GM23338 (cell line): ENCODE results near the gene LDHA. TPM values are rescaled to one million over a fixed set of nuclear protein-coding genes. Genes with fewer than 3 reads are reported as not detected.

Experiments
- ATAC-seq: fragments of 200-7000 bp; cut with Tn5 transposase; 3 replicates; pipeline ENCODE4 v1.9.1; 2020
- DNase-seq: peaks from one replicate; pipeline ENCODE4 v3.0.0-alpha.2; 2015; ENCODE audit warnings: low spot score
- H2AFZ ChIP-seq: fragments of 200-600 bp; sonication (generic); 2 replicates; pipeline ENCODE4 v1.8.0; 2016; ENCODE audit warnings: antibody characterized with exemption, mild to moderate bottlenecking, moderate library complexity
- H3F3A ChIP-seq: fragments of 200-600 bp; sonication (generic); replicated peaks from 2 replicates; pipeline ENCODE4 v1.8.0; 2017; ENCODE audit warnings: antibody characterized with exemption, mixed run types, low read depth
- H3K27ac ChIP-seq: fragments of 200-600 bp; sonication (generic); 2 replicates; pipeline ENCODE4 v1.6.1; 2016; ENCODE audit warnings: low read depth
- H3K27me3 ChIP-seq: fragments of 200-600 bp; sonication (generic); 2 replicates; pipeline ENCODE4 v1.8.0; 2016; ENCODE audit warnings: mild to moderate bottlenecking, mixed run types, moderate library complexity; ENCODE audit not compliant: insufficient read depth
- H3K36me3 ChIP-seq: fragments of 200-600 bp; sonication (generic); 2 replicates; pipeline ENCODE4 v1.8.0; 2016; ENCODE audit warnings: mild to moderate bottlenecking; ENCODE audit not compliant: insufficient read depth
- H3K4me1 ChIP-seq: fragments of 200-600 bp; sonication (generic); 2 replicates; pipeline ENCODE4 v1.8.0; 2016; ENCODE audit warnings: mild to moderate bottlenecking, moderate library complexity; ENCODE audit not compliant: insufficient read depth
- H3K4me2 ChIP-seq: fragments of 200-600 bp; sonication (generic); 2 replicates; pipeline ENCODE4 v1.7.1; 2017; ENCODE audit warnings: mixed run types
- H3K4me3 ChIP-seq: fragments of 200-600 bp; sonication (generic); 2 replicates; pipeline ENCODE4 v1.6.1; 2016; ENCODE audit warnings: mixed run types
- H3K79me2 ChIP-seq: fragments of 200-600 bp; sonication (generic); replicated peaks from 2 replicates; pipeline ENCODE4 v1.8.0; 2017; ENCODE audit warnings: mild to moderate bottlenecking; ENCODE audit not compliant: insufficient read depth
- H3K9me2 ChIP-seq: fragments of 200-600 bp; sonication (generic); 2 replicates; pipeline ENCODE4 v1.8.0; 2017; ENCODE audit not compliant: insufficient read depth
- H4K20me1 ChIP-seq: fragments of 200-600 bp; sonication (generic); replicated peaks from 2 replicates; pipeline ENCODE4 v1.8.0; 2017; ENCODE audit warnings: mild to moderate bottlenecking; ENCODE audit not compliant: insufficient read depth
- H3K27ac Mint-ChIP-seq: 2 replicates; pipeline ENCODE4 v1.8.0; 2020; ENCODE audit warnings: inconsistent platforms, mild to moderate bottlenecking, moderate library complexity, mixed read lengths
- H3K27me3 Mint-ChIP-seq: 3 replicates; pipeline ENCODE4 v1.8.0; 2022; ENCODE audit warnings: low read depth, mild to moderate bottlenecking, moderate library complexity, mixed read lengths, inconsistent platforms; ENCODE audit not compliant: insufficient read depth, poor library complexity
- H3K36me3 Mint-ChIP-seq: 3 replicates; pipeline ENCODE4 v1.8.0; 2021; ENCODE audit warnings: low read depth, mild to moderate bottlenecking, inconsistent platforms, moderate library complexity, mixed read lengths
- H3K4me1 Mint-ChIP-seq: 3 replicates; pipeline ENCODE4 v1.8.0; 2020; ENCODE audit warnings: mild to moderate bottlenecking, inconsistent platforms, mixed read lengths
- H3K4me3 Mint-ChIP-seq: 3 replicates; pipeline ENCODE4 v1.8.0; 2021; ENCODE audit warnings: moderate library complexity, mild to moderate bottlenecking, inconsistent platforms, mixed read lengths
- H3K9me3 Mint-ChIP-seq: 3 replicates; pipeline ENCODE4 v1.8.0; 2020; ENCODE audit warnings: moderate library complexity, mild to moderate bottlenecking, inconsistent platforms, mixed read lengths
- CREB1 ChIP-seq: fragments of 250-450 bp; sonication (Bioruptor Pico); IDR thresholded peaks from 2 replicates; pipeline ENCODE4 v1.5.0; 2020; ENCODE audit warnings: low read depth, mild to moderate bottlenecking, moderate library complexity
- EZH2phosphoT487 ChIP-seq: fragments of 200-600 bp; sonication (generic); IDR thresholded peaks from one replicate; pipeline ENCODE4 v1.8.1; 2018; ENCODE audit warnings: antibody characterized with exemption; ENCODE audit not compliant: unreplicated experiment
- NANOG ChIP-seq: IDR thresholded peaks from 2 replicates; pipeline ENCODE4 v1.6.1; 2016; ENCODE audit warnings: antibody characterized with exemption, borderline replicate concordance
- STAT1 ChIP-seq: IDR thresholded peaks from one replicate; pipeline ENCODE4 v1.6.1; 2016; ENCODE audit warnings: antibody characterized with exemption; ENCODE audit not compliant: unreplicated experiment
- ZNF331 ChIP-seq: fragments of 250-450 bp; sonication (Bioruptor Pico); IDR thresholded peaks from 2 replicates; pipeline ENCODE4 v1.5.0; 2020; ENCODE audit warnings: low read depth, mild to moderate bottlenecking, moderate library complexity
- ZNF462 ChIP-seq: fragments of 250-450 bp; sonication (Bioruptor Pico); IDR thresholded peaks from 2 replicates; pipeline ENCODE4 v1.5.0; 2020; ENCODE audit warnings: mild to moderate bottlenecking, moderate library complexity
- polyA plus RNA-seq: library from polyadenylated mRNA; unstranded; fragments of >200 nt; fragmentation: Nextera tagmentation; extraction: Ambion mirVana; gene quantifications from 2 replicates; pipeline ENCODE4 v1.2.1, GENCODE V29; 2016
- total RNA-seq: library from RNA; depleted of rRNA; stranded (reverse); fragments of >200 nt; shearing (Covaris generic); gene quantifications from 2 replicates; pipeline ENCODE4 v1.2.3, GENCODE V29; 2014

LDHA gene
- total and polyA plus RNA-seq, 2 experiments from 2014 or later = 432 to 467 TPM

- TF ChIP-seq ZNF462 (CRISPR knock-in tag) = no peak
- TF ChIP-seq EZH2phosphoT487 = no peak
- TF ChIP-seq NANOG = no peak
- TF ChIP-seq ZNF331 (CRISPR knock-in tag) = no peak
Observed at GRCh38 chr11:18365741-18366140, 28.6 kb upstream of the LDHA start (continued).

GRCh38 chr11:18366286-18366685, 28.1 kb upstream of the LDHA start:
- H3K4me1 ChIP-seq = no peaks in the 10 kb centered on the region
- no peak overlapping the region for H3K4me3 Mint-ChIP-seq
- H3K27me3 ChIP-seq = no peaks in the 10 kb centered on the region
- no peaks in the 10 kb centered on the region for H3K9me2 ChIP-seq
- H4K20me1 ChIP-seq = peaks cover 5% of the 10 kb centered on the region; the same call in 1 of the 2 replicates
- no peak for ATAC-seq
- no peaks in the 10 kb centered on the region for H3K4me1 Mint-ChIP-seq
- H3K79me2 ChIP-seq = no peaks in the 10 kb centered on the region
- peaks cover 35% of the 10 kb centered on the region for H3K36me3 Mint-ChIP-seq
- no peak overlapping the region for H3K27ac ChIP-seq
- no peak overlapping the region for H3K27ac Mint-ChIP-seq
- H2AFZ ChIP-seq = no peak overlapping the region
- TF ChIP-seq CREB1 (CRISPR knock-in tag) = no peak
- no peak for TF ChIP-seq EZH2phosphoT487
- no peak for TF ChIP-seq STAT1
- no peak overlapping the region for H3K4me2 ChIP-seq
- no peak for DNase-seq
- no peaks in the 10 kb centered on the region for H3K9me3 Mint-ChIP-seq
- no peak overlapping the region for H3K4me3 ChIP-seq
- no peaks in the 10 kb centered on the region for H3F3A ChIP-seq
- H3K36me3 ChIP-seq = peaks cover 28% of the 10 kb centered on the region
- H3K27me3 Mint-ChIP-seq = no peaks in the 10 kb centered on the region
